ENCODE data around the gene IFI44L.

The IFI44L gene

GRCh38 chr1:78690516-78690915 lies 70.3 kb downstream of the IFI44L start:
- DNase-seq (ENCODE audit: low read depth): no peak
- H3K4me3 ChIP-seq (ENCODE audit: low read length): no peak overlapping the region
- TF ChIP-seq CTCF (conservative IDR thresholded peaks at IDR 0.05; ENCODE audit: low read length): no peak

- TF ChIP-seq CTCF (conservative IDR thresholded peaks at IDR 0.05; ENCODE audit: low read length): no peak
- peak; percentile 38 for DNase-seq (ENCODE audit: low read depth)
Observed at GRCh38 chr1:78691995-78692747, 71.9 kb downstream of the IFI44L start.

More at GRCh38 chr1:78691995-78692747, 71.9 kb downstream of the IFI44L start:
- no peak overlapping the region for H3K4me3 ChIP-seq (ENCODE audit: low read length)
